ENCODE results near the gene CARD14. TPM values are rescaled to one million over a fixed set of nuclear protein-coding genes. Genes with fewer than 3 reads are reported as not detected.

Gene CARD14
- total RNA-seq, 1 experiment from 2014 or later: not detected

DNA sequence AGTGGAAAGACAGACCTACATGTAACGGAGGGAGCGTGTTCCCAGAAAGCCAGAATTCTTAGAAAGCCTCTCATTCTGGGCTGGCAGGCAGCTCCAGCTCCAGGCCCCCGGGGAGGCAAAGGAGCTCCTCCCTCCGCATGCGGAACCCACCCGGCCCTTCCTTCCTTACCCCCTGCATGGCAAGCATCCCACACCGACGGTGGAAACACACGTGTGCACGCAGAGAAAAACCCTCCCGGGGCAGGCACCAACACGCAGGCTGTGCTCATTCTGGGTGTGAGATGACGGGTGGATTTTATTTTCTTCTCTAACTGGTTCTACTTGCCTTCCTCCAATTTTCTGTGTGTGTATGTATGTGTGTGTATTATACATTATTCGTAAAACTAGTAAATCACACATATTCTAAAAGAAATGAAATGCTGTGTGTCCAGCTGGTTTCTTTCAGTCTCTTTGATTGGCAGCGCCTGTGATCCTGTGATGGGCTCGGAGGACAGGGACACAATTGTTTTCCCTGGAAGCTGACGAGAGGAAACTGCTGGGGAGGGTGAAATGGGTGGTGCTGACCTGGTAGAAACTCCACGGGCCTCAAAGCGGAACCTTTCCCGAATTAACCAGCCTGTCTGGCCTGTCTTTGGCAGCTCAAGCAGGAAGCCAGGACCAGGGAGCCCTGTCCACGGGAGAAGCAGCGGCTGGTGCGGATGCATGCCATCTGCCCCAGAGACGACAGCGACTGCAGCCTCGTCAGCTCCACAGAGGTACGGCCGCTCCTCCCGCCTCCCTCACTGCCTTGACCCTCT is 22.2 kb downstream of the CARD14 start:
- no peak overlapping the region for H3K4me3 Mint-ChIP-seq (ENCODE audit: unreplicated experiment)
- H3K4me1 Mint-ChIP-seq (ENCODE audit: insufficient read depth, unreplicated experiment): peaks cover 5% of the 10 kb centered on the region
- H3K36me3 Mint-ChIP-seq (ENCODE audit: insufficient read depth, unreplicated experiment): peaks cover 7% of the 10 kb centered on the region
- BruUV-seq (replicated peaks): no TSS peak
- ChIA-PET POLR2A (interaction anchor here (0.8 to 1.0 kb wide), 3 partner anchors 26 to 46 kb away, joined by 3 to 4 read pairs (median 3); no protein-coding TSS in a partner anchor), CTCF (interaction anchor here (0.7 kb wide), 1 partner anchor 627 kb away, joined by 3 read pairs; no protein-coding TSS in a partner anchor)
- intact Hi-C loops (cut with micrococcal nuclease): no loop called here
- H3K27ac Mint-ChIP-seq (ENCODE audit: low read depth, unreplicated experiment): no peak overlapping the region
- TF ChIP-seq, protein P1, sequence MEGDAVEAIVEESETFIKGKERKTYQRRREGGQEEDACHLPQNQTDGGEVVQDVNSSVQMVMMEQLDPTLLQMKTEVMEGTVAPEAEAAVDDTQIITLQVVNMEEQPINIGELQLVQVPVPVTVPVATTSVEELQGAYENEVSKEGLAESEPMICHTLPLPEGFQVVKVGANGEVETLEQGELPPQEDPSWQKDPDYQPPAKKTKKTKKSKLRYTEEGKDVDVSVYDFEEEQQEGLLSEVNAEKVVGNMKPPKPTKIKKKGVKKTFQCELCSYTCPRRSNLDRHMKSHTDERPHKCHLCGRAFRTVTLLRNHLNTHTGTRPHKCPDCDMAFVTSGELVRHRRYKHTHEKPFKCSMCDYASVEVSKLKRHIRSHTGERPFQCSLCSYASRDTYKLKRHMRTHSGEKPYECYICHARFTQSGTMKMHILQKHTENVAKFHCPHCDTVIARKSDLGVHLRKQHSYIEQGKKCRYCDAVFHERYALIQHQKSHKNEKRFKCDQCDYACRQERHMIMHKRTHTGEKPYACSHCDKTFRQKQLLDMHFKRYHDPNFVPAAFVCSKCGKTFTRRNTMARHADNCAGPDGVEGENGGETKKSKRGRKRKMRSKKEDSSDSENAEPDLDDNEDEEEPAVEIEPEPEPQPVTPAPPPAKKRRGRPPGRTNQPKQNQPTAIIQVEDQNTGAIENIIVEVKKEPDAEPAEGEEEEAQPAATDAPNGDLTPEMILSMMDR (IDR thresholded peaks at IDR 0.05; ENCODE audit: unreplicated experiment): no peak
- no peaks in the 10 kb centered on the region for H3K9me3 Mint-ChIP-seq (ENCODE audit: unreplicated experiment)
- DNase-seq (ENCODE audit: unreplicated experiment): no peak
- H3K27me3 Mint-ChIP-seq (ENCODE audit: insufficient read depth, unreplicated experiment): no peaks in the 10 kb centered on the region

DNA sequence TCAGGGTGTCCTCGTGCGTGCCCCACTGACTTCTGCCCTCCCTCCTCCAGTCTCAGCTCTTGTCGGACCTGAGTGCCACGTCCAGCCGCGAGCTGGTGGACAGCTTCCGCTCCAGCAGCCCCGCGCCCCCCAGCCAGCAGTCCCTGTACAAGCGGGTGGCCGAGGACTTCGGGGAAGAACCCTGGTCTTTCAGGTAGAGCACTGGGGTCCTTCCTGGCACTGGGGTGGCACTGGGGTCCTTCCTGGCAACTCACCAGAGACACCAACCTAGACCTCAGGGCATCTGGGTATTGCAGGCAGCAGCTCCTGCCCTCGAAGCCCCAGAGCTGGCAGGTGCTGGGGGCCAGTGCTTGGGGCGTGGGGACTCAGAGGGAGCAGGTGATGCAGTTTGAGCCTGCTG is 25.3 kb downstream of the CARD14 start:
- Mint-ChIP-seq H3K36me3 (ENCODE audit: insufficient read depth, unreplicated experiment) (peaks cover 20% of the 10 kb centered on the region), H3K4me3 (ENCODE audit: unreplicated experiment) (no peak overlapping the region), H3K4me1 (ENCODE audit: insufficient read depth, unreplicated experiment) (no peaks in the 10 kb centered on the region), H3K9me3 (ENCODE audit: unreplicated experiment) (no peaks in the 10 kb centered on the region), H3K27ac (ENCODE audit: low read depth, unreplicated experiment) (no peak overlapping the region), H3K27me3 (ENCODE audit: insufficient read depth, unreplicated experiment) (no peaks in the 10 kb centered on the region)
- DNase-seq (ENCODE audit: unreplicated experiment): no peak
- ChIA-PET POLR2A (no interaction called here), CTCF (interaction anchor here (0.6 to 1.9 kb wide), 11 partner anchors 8 to 559 kb away, joined by 3 to 8 read pairs (median 3); no protein-coding TSS in a partner anchor)
- TF ChIP-seq, protein P1 (IDR thresholded peaks at IDR 0.05; ENCODE audit: unreplicated experiment): no peak
- BruUV-seq (replicated peaks): no TSS peak
- intact Hi-C loops (cut with micrococcal nuclease): no loop called here

DNA sequence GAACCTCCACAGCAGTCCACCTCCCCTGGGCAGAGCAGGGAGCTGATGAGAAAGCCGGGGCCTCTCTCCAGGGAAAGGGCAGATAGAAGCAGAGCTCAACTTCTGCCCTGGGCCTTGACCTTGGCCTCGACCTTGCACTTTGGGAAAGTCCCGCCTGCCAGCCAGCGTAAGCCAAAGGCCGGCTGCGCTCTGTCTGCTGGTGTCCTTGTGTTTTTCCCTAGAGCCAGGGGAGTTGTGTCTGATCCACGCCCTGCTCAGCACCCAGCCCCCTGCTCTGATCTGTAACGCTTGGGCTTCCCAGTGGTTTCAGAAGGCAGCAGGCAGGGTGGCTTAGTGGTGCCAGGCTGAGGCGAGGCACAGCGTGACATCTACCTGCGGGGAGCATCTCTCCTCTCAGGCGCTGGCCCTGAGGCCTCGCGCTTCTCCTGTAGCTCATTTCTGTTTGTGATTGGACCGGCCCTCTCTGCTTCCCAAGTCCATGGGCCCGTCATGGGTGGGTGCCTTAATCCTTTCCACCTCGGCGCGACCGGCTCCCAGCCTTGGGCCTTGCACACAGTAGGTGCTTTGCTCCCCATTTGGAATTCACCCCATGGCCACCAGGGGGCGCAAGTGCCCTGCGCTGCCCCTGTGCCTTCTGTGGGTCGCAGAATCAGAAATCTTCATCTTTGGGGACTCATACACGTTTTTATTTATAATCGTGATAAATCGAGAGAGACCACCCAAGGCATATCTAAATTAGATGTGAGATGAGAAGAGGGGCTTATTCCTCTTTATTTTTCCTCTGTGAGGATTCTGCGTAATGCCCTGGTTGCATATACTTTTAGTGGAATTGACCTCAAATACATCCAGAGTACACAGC is 26.1 kb downstream of the CARD14 start:
- no TSS peak for BruUV-seq (replicated peaks)
- H3K36me3 Mint-ChIP-seq (ENCODE audit: insufficient read depth, unreplicated experiment): peaks cover 20% of the 10 kb centered on the region
- no peaks in the 10 kb centered on the region for H3K9me3 Mint-ChIP-seq (ENCODE audit: unreplicated experiment)
- no peak overlapping the region for H3K4me3 Mint-ChIP-seq (ENCODE audit: unreplicated experiment)
- H3K27ac Mint-ChIP-seq (ENCODE audit: low read depth, unreplicated experiment): no peak overlapping the region
- TF ChIP-seq, protein P1 (IDR thresholded peaks at IDR 0.05; ENCODE audit: unreplicated experiment): peak; percentile 93
- ChIA-PET CTCF (interaction anchor here (0.5 to 2.0 kb wide), 17 partner anchors 8 to 558 kb away, joined by 3 to 8 read pairs (median 3); no protein-coding TSS in a partner anchor), POLR2A (no interaction called here)
- no peaks in the 10 kb centered on the region for H3K27me3 Mint-ChIP-seq (ENCODE audit: insufficient read depth, unreplicated experiment)
- peak; percentile 26 for DNase-seq (ENCODE audit: unreplicated experiment)
- intact Hi-C loops (cut with micrococcal nuclease): loop anchor here (1.0 to 2.0 kb wide), 2 partner anchors 57 to 169 kb away; no protein-coding TSS in a partner anchor
- no peaks in the 10 kb centered on the region for H3K4me1 Mint-ChIP-seq (ENCODE audit: insufficient read depth, unreplicated experiment)

DNA sequence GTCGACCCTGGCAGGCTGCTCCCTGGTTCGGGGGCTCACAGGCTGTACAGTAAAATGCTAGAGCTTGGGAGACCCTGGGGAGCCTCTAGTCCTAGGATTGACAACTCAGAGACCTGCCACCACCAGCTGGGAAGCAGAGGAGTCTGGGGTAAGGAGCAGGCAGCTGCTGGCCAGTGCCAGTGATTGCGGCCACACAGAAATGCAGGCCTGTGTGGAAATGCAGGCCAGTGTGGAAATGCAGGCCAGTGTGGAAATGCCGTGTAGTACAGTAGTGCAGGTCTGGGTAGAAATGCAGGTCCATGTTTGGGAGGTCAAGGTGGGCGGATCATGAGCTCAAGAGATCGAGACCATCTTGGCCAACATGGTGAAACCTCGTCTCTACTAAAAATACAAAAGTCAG is 26.8 kb downstream of the CARD14 start:
- intact Hi-C loops (cut with micrococcal nuclease): loop anchor here (1.0 to 2.0 kb wide), 2 partner anchors 57 to 168 kb away; no protein-coding TSS in a partner anchor
- TF ChIP-seq, protein P1 (IDR thresholded peaks at IDR 0.05; ENCODE audit: unreplicated experiment): no peak
- peaks cover 20% of the 10 kb centered on the region for H3K36me3 Mint-ChIP-seq (ENCODE audit: insufficient read depth, unreplicated experiment)
- CTCF ChIA-PET: interaction anchor here (0.7 to 2.0 kb wide), 10 partner anchors 9 to 99 kb away, joined by 3 to 8 read pairs (median 4); no protein-coding TSS in a partner anchor
- H3K9me3 Mint-ChIP-seq (ENCODE audit: unreplicated experiment): no peaks in the 10 kb centered on the region
- no peaks in the 10 kb centered on the region for H3K4me1 Mint-ChIP-seq (ENCODE audit: insufficient read depth, unreplicated experiment)
- no TSS peak for BruUV-seq (replicated peaks)
- POLR2A ChIA-PET: no interaction called here
- H3K27ac Mint-ChIP-seq (ENCODE audit: low read depth, unreplicated experiment): no peak overlapping the region
- no peak for DNase-seq (ENCODE audit: unreplicated experiment)
- H3K27me3 Mint-ChIP-seq (ENCODE audit: insufficient read depth, unreplicated experiment): no peaks in the 10 kb centered on the region
- H3K4me3 Mint-ChIP-seq (ENCODE audit: unreplicated experiment): no peak overlapping the region
